GM12878 (cell line): ENCODE measurements around the gene ELANE. TPM values are rescaled to one million over a fixed set of nuclear protein-coding genes. Genes with fewer than 3 reads are reported as not detected.

Source experiments
- IKZF1 ChIP-seq: fragments of 450-650 bp; conservative IDR thresholded peaks from 2 replicates; pipeline ENCODE4 v1.6.1; 2017; ENCODE audit warnings: antibody characterized with exemption, mild to moderate bottlenecking
- NFIC ChIP-seq: IDR thresholded peaks from 2 replicates; pipeline ENCODE4 v1.6.1; 2012; ENCODE audit warnings: low read depth, mild to moderate bottlenecking, inconsistent platforms, low read length, moderate library complexity
- TBL1XR1 ChIP-seq: IDR thresholded peaks from 2 replicates; pipeline ENCODE4 v1.6.1; 2012; ENCODE audit warnings: low read depth, low read length, improper control_type of control experiment
- ZNF384 ChIP-seq: IDR thresholded peaks from 2 replicates; pipeline ENCODE4 v1.6.1; 2012; ENCODE audit warnings: low read depth, mild to moderate bottlenecking, low read length, improper control_type of control experiment, borderline replicate concordance
- polyA plus RNA-seq, 11 experiments: library from polyadenylated mRNA; depleted of rRNA in 4 of 11; unstranded in 6 of 11; stranded (reverse) in 5 of 11; fragments of >200 nt; fragmentation: Nextera tagmentation in 4 of 11; fragmentation: Illumina TruSeq in 1 of 11; extraction: Ambion mirVana in 4 of 11; extraction: Trizol in 1 of 11; gene quantifications; 1 replicate in 1 of 11; 2 replicates in 10 of 11; pipeline versions ENCODE4 v1.2.1 to v1.2.3, GENCODE V29; 2011 to 2016; ENCODE audit warnings: inconsistent platforms in 2 of 11, missing spikeins in 2 of 11, low read depth in 1 of 11
- total RNA-seq, 4 experiments: library from RNA; depleted of rRNA in 3 of 4; stranded (reverse); fragments of >200 nt in 3 of 4; fragmentation: Illumina TruSeq in 1 of 4; extraction: Trizol in 1 of 4; gene quantifications; 2 replicates each; pipeline versions ENCODE4 v1.2.1 to v1.2.3, GENCODE V29; 2013 to 2021
- TF ChIP-seq, protein P1 (sequence below), 3 experiments: IDR thresholded peaks in 2 of 3; conservative IDR thresholded peaks in 1 of 3; 2 replicates each; pipeline ENCODE4 v1.5.1; 2011; ENCODE audit warnings: low read depth in 3 of 3, low read length in 3 of 3, mild to moderate bottlenecking in 3 of 3, control low read depth in 2 of 3, moderate library complexity in 2 of 3, inconsistent platforms in 1 of 3, mixed read lengths in 1 of 3; ENCODE audit not compliant: control insufficient read depth in 2 of 3, insufficient read depth in 1 of 3; ENCODE audit errors: extremely low read depth in 1 of 3
- TF ChIP-seq, protein P2 (sequence below): fragments of 150-350 bp; IDR thresholded peaks from 2 replicates; pipeline ENCODE4 v1.6.1; 2014; ENCODE audit warnings: mild to moderate bottlenecking, low read depth, low read length
- TF ChIP-seq, protein P3 (sequence below): fragments of 450-650 bp; IDR thresholded peaks from 2 replicates; pipeline ENCODE4 v1.6.1; 2017; ENCODE audit warnings: mild to moderate bottlenecking, moderate library complexity

The ELANE gene
- total and polyA plus RNA-seq, 10 of the 15 experiments (the other 5 are each of a cell fraction or from before 2014, with no cell fraction given), result not detected

DNA sequence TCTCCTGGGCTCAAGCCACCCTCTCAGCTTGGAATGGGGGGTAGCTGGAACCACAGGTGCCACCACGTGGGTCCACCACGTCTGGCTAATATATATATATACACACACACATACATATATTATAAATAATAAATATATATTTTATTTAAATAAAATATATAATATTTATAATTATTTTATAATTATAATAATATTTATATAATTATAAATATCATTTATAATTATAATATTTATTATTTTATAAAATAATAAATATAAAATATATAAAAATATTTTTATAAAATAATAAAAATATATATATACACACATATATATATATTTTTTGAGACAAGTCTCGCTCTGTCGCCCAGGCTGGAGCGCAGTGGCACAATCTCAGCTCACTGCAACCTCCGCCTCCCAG, 2.4 kb downstream of the ELANE start (continued):
- TF ChIP-seq, protein P1, sequence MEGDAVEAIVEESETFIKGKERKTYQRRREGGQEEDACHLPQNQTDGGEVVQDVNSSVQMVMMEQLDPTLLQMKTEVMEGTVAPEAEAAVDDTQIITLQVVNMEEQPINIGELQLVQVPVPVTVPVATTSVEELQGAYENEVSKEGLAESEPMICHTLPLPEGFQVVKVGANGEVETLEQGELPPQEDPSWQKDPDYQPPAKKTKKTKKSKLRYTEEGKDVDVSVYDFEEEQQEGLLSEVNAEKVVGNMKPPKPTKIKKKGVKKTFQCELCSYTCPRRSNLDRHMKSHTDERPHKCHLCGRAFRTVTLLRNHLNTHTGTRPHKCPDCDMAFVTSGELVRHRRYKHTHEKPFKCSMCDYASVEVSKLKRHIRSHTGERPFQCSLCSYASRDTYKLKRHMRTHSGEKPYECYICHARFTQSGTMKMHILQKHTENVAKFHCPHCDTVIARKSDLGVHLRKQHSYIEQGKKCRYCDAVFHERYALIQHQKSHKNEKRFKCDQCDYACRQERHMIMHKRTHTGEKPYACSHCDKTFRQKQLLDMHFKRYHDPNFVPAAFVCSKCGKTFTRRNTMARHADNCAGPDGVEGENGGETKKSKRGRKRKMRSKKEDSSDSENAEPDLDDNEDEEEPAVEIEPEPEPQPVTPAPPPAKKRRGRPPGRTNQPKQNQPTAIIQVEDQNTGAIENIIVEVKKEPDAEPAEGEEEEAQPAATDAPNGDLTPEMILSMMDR (IDR thresholded peaks at IDR 0.05 in 2 of 3, conservative IDR thresholded peaks at IDR 0.05 in 1 of 3; ENCODE audit: control insufficient read depth in 2 of 3, extremely low read depth in 1 of 3, insufficient read depth in 1 of 3, low read depth in 3 of 3, low read length in 3 of 3), result no peak
- TF ChIP-seq NFIC (no peak), ZNF384 (no peak), IKZF1 (no peak), TBL1XR1 (no peak)
- TF ChIP-seq, protein P2, sequence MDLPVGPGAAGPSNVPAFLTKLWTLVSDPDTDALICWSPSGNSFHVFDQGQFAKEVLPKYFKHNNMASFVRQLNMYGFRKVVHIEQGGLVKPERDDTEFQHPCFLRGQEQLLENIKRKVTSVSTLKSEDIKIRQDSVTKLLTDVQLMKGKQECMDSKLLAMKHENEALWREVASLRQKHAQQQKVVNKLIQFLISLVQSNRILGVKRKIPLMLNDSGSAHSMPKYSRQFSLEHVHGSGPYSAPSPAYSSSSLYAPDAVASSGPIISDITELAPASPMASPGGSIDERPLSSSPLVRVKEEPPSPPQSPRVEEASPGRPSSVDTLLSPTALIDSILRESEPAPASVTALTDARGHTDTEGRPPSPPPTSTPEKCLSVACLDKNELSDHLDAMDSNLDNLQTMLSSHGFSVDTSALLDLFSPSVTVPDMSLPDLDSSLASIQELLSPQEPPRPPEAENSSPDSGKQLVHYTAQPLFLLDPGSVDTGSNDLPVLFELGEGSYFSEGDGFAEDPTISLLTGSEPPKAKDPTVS, result no peak
- TF ChIP-seq, protein P3, sequence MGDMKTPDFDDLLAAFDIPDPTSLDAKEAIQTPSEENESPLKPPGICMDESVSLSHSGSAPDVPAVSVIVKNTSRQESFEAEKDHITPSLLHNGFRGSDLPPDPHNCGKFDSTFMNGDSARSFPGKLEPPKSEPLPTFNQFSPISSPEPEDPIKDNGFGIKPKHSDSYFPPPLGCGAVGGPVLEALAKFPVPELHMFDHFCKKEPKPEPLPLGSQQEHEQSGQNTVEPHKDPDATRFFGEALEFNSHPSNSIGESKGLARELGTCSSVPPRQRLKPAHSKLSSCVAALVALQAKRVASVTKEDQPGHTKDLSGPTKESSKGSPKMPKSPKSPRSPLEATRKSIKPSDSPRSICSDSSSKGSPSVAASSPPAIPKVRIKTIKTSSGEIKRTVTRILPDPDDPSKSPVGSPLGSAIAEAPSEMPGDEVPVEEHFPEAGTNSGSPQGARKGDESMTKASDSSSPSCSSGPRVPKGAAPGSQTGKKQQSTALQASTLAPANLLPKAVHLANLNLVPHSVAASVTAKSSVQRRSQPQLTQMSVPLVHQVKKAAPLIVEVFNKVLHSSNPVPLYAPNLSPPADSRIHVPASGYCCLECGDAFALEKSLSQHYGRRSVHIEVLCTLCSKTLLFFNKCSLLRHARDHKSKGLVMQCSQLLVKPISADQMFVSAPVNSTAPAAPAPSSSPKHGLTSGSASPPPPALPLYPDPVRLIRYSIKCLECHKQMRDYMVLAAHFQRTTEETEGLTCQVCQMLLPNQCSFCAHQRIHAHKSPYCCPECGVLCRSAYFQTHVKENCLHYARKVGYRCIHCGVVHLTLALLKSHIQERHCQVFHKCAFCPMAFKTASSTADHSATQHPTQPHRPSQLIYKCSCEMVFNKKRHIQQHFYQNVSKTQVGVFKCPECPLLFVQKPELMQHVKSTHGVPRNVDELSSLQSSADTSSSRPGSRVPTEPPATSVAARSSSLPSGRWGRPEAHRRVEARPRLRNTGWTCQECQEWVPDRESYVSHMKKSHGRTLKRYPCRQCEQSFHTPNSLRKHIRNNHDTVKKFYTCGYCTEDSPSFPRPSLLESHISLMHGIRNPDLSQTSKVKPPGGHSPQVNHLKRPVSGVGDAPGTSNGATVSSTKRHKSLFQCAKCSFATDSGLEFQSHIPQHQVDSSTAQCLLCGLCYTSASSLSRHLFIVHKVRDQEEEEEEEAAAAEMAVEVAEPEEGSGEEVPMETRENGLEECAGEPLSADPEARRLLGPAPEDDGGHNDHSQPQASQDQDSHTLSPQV, result no peak
